Endothelial cell of umbilical vein (primary cell): ENCODE data around the gene UGCG. TPM values are rescaled to one million over a fixed set of nuclear protein-coding genes. Genes with fewer than 3 reads are reported as not detected.

Experiments used
- BruUV-seq: library from RNA; stranded (reverse); fragments of 400-500 nt; replicated peaks from 2 replicates; lab custom pipeline; 2021; lab: Mats Ljungman, UMichigan
- CTCF ChIA-PET: fragments of 300-600, 350-600 bp; sonication (Branson Sonifier 250); formaldehyde crosslinking; loops from one replicate; lab custom pipeline; 2021; ENCODE audit warnings: antibody characterized with exemption, inconsistent platforms; lab: Charles Lee
- POLR2A ChIA-PET: fragments of 300-600, 350-600 bp; sonication (Branson Sonifier 250); formaldehyde crosslinking; loops from one replicate; lab custom pipeline; 2021; ENCODE audit warnings: antibody characterized with exemption, inconsistent platforms; lab: Charles Lee
- DNase-seq: peaks from one replicate; pipeline ENCODE4 v3.0.0-alpha.2; 2011; ENCODE audit warnings: low read depth, low spot score
- FAIRE-seq: peaks from 2 replicates; lab custom pipeline; 2011; peaks lifted over from hg19 to GRCh38; lab: Jason Lieb, UNC
- H2AFZ ChIP-seq: 2 replicates; pipeline ENCODE4 v1.6.0; 2012; ENCODE audit warnings: low read depth, low read length, control low read depth, inconsistent platforms
- H3K27ac ChIP-seq: 2 replicates; pipeline ENCODE4 v1.5.1; 2011; ENCODE audit warnings: low read depth, mild to moderate bottlenecking, control low read depth, low read length, moderate library complexity; ENCODE audit not compliant: insufficient read depth
- H3K27me3 ChIP-seq, 2 experiments: 2 replicates each; pipeline versions ENCODE4 v1.6.0 to v1.6.1; 2011; ENCODE audit warnings: low read length in 2 of 2, mixed read lengths in 1 of 2; ENCODE audit not compliant: control insufficient read depth in 2 of 2, insufficient read depth in 2 of 2
- H3K36me3 ChIP-seq, 2 experiments: 2 replicates in 1 of 2; 3 replicates in 1 of 2; pipeline ENCODE4 v1.5.1; 2011; ENCODE audit warnings: low read length in 2 of 2, mild to moderate bottlenecking in 1 of 2, moderate library complexity in 1 of 2; ENCODE audit not compliant: control insufficient read depth in 2 of 2, insufficient read depth in 2 of 2; ENCODE audit errors: extremely low read depth in 1 of 2
- H3K4me1 ChIP-seq: 3 replicates; pipeline ENCODE4 v1.5.1; 2011; ENCODE audit warnings: mild to moderate bottlenecking, low read length; ENCODE audit not compliant: control insufficient read depth, insufficient read depth; ENCODE audit errors: extremely low read depth
- H3K4me2 ChIP-seq: 2 replicates; pipeline ENCODE4 v1.6.1; 2011; ENCODE audit warnings: low read length, control low read depth, mixed read lengths; ENCODE audit not compliant: insufficient read depth
- H3K4me3 ChIP-seq, 3 experiments: fragments of 200-600 bp in 1 of 3; sonication (generic), shearing (Covaris generic) in 1 of 3; replicated peaks in 1 of 3; 2 replicates each; pipeline ENCODE4 v1.5.1; 2011 to 2016; ENCODE audit warnings: control low read depth in 3 of 3, low read length in 3 of 3, mild to moderate bottlenecking in 2 of 3, inconsistent platforms in 1 of 3, low read depth in 1 of 3, moderate library complexity in 1 of 3; ENCODE audit not compliant: insufficient read depth in 1 of 3
- H3K79me2 ChIP-seq: 2 replicates; pipeline ENCODE4 v1.6.0; 2012; ENCODE audit warnings: low read length, inconsistent platforms; ENCODE audit not compliant: control insufficient read depth, insufficient read depth
- H3K9ac ChIP-seq: replicated peaks from 2 replicates; pipeline ENCODE3; 2011; ENCODE audit warnings: low read length, control low read depth; ENCODE audit not compliant: insufficient read depth; ENCODE audit errors: extremely low read depth
- H3K9me1 ChIP-seq: replicated peaks from 3 replicates; pipeline ENCODE4 v1.6.0; 2011; ENCODE audit warnings: mild to moderate bottlenecking, low read length; ENCODE audit not compliant: control insufficient read depth, insufficient read depth; ENCODE audit errors: extremely low read depth
- H3K9me3 ChIP-seq: replicated peaks from 2 replicates; pipeline ENCODE4 v1.5.1; 2012; ENCODE audit warnings: low read length, inconsistent platforms; ENCODE audit not compliant: control insufficient read depth, insufficient read depth
- H4K20me1 ChIP-seq: replicated peaks from 2 replicates; pipeline ENCODE3; 2011; ENCODE audit warnings: mild to moderate bottlenecking, low read length; ENCODE audit not compliant: control insufficient read depth, insufficient read depth; ENCODE audit errors: extremely low read depth
- EZH2 ChIP-seq: IDR thresholded peaks from 2 replicates; pipeline ENCODE4 v1.6.1; 2012; ENCODE audit warnings: borderline replicate concordance, low read depth, mild to moderate bottlenecking, moderate library complexity, low read length, inconsistent platforms; ENCODE audit not compliant: severe bottlenecking
- FOS ChIP-seq: IDR thresholded peaks from 2 replicates; pipeline ENCODE4 v1.6.1; 2011; ENCODE audit warnings: mild to moderate bottlenecking, low read length, moderate library complexity, borderline replicate concordance; ENCODE audit not compliant: insufficient read depth
- GATA2 ChIP-seq: IDR thresholded peaks from 2 replicates; pipeline ENCODE4 v1.7.0; 2011; ENCODE audit warnings: low read depth, mild to moderate bottlenecking, moderate library complexity, mixed read lengths, low read length; ENCODE audit not compliant: insufficient read length, insufficient read depth
- JUN ChIP-seq: IDR thresholded peaks from 2 replicates; pipeline ENCODE4 v1.6.1; 2011; ENCODE audit warnings: borderline replicate concordance, low read depth; ENCODE audit not compliant: insufficient read length, insufficient read depth
- MYC ChIP-seq: IDR thresholded peaks from one replicate; pipeline ENCODE4 v1.6.1; 2011; ENCODE audit warnings: mild to moderate bottlenecking, low read depth, low read length
- POLR2A ChIP-seq: IDR thresholded peaks from 2 replicates; pipeline ENCODE4 v1.6.1; 2012; ENCODE audit warnings: low read depth, mild to moderate bottlenecking, control low read depth, low read length
- POLR2AphosphoS5 ChIP-seq: IDR thresholded peaks from 2 replicates; pipeline ENCODE4 v1.6.1; 2012; ENCODE audit warnings: low read depth, mild to moderate bottlenecking, control low read depth, low read length, moderate library complexity; ENCODE audit not compliant: insufficient read depth
- dilution Hi-C: fragments of 300-500 bp; cut with MboI; formaldehyde crosslinking; loops from one replicate; pipeline ENCODE4 v1.15.0; 2019; ENCODE audit warnings: low sequenced_read_pairs; ENCODE audit not compliant: extremely low pct_ligation_motif_present
- intact Hi-C: fragments of 100-400 bp; cut with micrococcal nuclease; formaldehyde crosslinking; loops from one replicate; pipeline ENCODE4 v1.10.0; 2022
- polyA plus RNA-seq, 4 experiments: library from polyadenylated mRNA; depleted of rRNA in 3 of 4; stranded (reverse) in 3 of 4; unstranded in 1 of 4; fragments of >200 nt; gene quantifications; 2 replicates each; pipeline versions ENCODE4 v1.2.1 to v1.2.3, GENCODE V29; 2011 to 2012; ENCODE audit warnings: missing spikeins in 1 of 4
- total RNA-seq: library from RNA; stranded (reverse); gene quantifications from 2 replicates; pipeline ENCODE4 v1.2.3, GENCODE V29; 2021
- TF ChIP-seq, protein P1 (sequence below): IDR thresholded peaks from 2 replicates; pipeline ENCODE4 v1.6.1; 2011; ENCODE audit not compliant: insufficient read depth, insufficient read length
- TF ChIP-seq, protein P2 (sequence below), 2 donors: IDR thresholded peaks; 1 replicate in 1 of 2; 2 replicates in 1 of 2; pipeline ENCODE4 v1.5.1; 2011; ENCODE audit warnings: low read length in 2 of 2, mild to moderate bottlenecking in 2 of 2, moderate library complexity in 2 of 2, control low read depth in 1 of 2, inconsistent platforms in 1 of 2, low read depth in 1 of 2; ENCODE audit not compliant: insufficient read depth in 1 of 2; ENCODE audit errors: extremely low read depth in 1 of 2

Gene UGCG
- total and polyA plus RNA-seq, 2 donors (not counting 3 experiments of a cell fraction or from before 2014, with no cell fraction given): 28.5 to 38.5 TPM

GRCh38 chr9:111919875-111920274 lies 23.3 kb downstream of the UGCG start:
- DNase-seq: no peak
- peaks cover 14% of the 10 kb centered on the region for H3K4me1 ChIP-seq
- H3K4me2 ChIP-seq: no peak overlapping the region
- ChIA-PET CTCF (interaction anchor here (1.1 to 1.9 kb wide), 3 partner anchors 23 to 155 kb away, joined by 3 to 6 read pairs (median 3); partner anchors contain the start of gene UGCG), POLR2A (no interaction called here)
- H3K27ac ChIP-seq: no peak overlapping the region
- no peaks in the 10 kb centered on the region for H3K9me1 ChIP-seq
- H3K9ac ChIP-seq: no peak overlapping the region
- no peak for FAIRE-seq
- H4K20me1 ChIP-seq: peaks cover 2% of the 10 kb centered on the region
- H3K36me3 ChIP-seq: peaks cover 0 to 2% of the 10 kb centered on the region in 2 experiments
- dilution Hi-C loops (no loop called here), intact Hi-C loops (no loop called here)
- H3K4me3 ChIP-seq: no peak overlapping the region
- no peak overlapping the region for H2AFZ ChIP-seq
- no peaks in the 10 kb centered on the region for H3K9me3 ChIP-seq
- BruUV-seq: no TSS peak
- peaks cover 78% of the 10 kb centered on the region for H3K79me2 ChIP-seq
- TF ChIP-seq, protein P1, sequence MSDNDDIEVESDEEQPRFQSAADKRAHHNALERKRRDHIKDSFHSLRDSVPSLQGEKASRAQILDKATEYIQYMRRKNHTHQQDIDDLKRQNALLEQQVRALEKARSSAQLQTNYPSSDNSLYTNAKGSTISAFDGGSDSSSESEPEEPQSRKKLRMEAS: no peak
- TF ChIP-seq MYC (no peak), GATA2 (no peak), JUN (no peak), POLR2A (no peak), POLR2AphosphoS5 (no peak), FOS (no peak), EZH2 (no peak)
- TF ChIP-seq, protein P2, sequence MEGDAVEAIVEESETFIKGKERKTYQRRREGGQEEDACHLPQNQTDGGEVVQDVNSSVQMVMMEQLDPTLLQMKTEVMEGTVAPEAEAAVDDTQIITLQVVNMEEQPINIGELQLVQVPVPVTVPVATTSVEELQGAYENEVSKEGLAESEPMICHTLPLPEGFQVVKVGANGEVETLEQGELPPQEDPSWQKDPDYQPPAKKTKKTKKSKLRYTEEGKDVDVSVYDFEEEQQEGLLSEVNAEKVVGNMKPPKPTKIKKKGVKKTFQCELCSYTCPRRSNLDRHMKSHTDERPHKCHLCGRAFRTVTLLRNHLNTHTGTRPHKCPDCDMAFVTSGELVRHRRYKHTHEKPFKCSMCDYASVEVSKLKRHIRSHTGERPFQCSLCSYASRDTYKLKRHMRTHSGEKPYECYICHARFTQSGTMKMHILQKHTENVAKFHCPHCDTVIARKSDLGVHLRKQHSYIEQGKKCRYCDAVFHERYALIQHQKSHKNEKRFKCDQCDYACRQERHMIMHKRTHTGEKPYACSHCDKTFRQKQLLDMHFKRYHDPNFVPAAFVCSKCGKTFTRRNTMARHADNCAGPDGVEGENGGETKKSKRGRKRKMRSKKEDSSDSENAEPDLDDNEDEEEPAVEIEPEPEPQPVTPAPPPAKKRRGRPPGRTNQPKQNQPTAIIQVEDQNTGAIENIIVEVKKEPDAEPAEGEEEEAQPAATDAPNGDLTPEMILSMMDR (IDR thresholded peaks at IDR 0.05; ENCODE audit: extremely low read depth in 1 of 2, insufficient read depth in 1 of 2, low read depth in 1 of 2, low read length in 2 of 2): no peak
- H3K27me3 ChIP-seq: no peaks in the 10 kb centered on the region
